Pulmonary artery endothelial cell (primary cell): ENCODE results near the gene PCED1A. TPM values are rescaled to one million over a fixed set of nuclear protein-coding genes. Genes with fewer than 3 reads are reported as not detected.
A peak's percentile ranks its signal among the peaks of the same experiment; 100 is the strongest.
"Not testable (repeated sequence)": the region's sequence is repeated elsewhere in the genome, so short reads cannot be mapped to it uniquely, and the experiment has no call there.

Source experiments
- DNase-seq: peaks from one replicate; pipeline ENCODE4 v3.0.0-alpha.2; 2011; ENCODE audit warnings: low read depth, low spot score
- total RNA-seq: library from RNA; depleted of rRNA; stranded (reverse); fragments of >200 nt; gene quantifications from 2 replicates; pipeline ENCODE4 v1.2.3, GENCODE V29; 2014

Gene PCED1A
- total RNA-seq, 1 donor from 2014 or later, result 10.9 TPM

DNA sequence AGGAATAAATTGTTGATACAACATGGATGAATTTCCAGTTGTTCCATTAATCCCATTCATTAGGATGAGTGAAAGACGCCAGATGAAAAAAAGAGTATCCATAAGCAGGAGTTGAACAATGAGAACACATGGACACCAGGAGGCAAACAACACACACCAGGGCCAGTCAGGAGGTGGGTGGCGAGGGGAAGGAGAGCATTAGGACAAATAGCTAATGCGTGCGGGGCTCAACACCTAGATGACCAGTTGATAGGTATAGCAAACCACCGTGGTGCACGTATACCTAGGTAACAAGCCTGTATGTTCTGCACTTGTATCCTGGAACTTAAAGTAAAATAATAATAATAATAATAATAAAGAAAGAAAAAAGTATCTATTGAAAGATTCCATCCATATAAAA lies 11.1 kb downstream of the PCED1A start:
- no peak for DNase-seq

DNA sequence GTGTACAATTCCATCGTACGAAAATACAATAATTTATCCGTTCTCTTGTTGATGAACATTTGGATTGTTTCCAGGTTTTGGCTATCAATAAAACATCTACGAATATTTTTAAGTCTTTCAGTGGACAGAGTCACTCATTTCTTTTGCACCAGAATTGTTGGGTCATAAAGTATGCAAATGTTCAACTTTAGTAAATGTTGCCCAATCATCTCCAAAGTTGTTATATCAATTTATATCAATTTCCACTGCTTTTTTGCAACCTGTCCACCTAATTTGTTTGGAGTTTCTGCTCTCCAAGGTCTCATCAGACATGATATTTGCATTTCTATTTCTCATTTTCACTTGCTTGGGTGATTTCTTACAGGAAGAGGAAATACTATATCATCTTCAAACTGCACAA lies 13.8 kb downstream of the PCED1A start:
- no peak for DNase-seq

DNA sequence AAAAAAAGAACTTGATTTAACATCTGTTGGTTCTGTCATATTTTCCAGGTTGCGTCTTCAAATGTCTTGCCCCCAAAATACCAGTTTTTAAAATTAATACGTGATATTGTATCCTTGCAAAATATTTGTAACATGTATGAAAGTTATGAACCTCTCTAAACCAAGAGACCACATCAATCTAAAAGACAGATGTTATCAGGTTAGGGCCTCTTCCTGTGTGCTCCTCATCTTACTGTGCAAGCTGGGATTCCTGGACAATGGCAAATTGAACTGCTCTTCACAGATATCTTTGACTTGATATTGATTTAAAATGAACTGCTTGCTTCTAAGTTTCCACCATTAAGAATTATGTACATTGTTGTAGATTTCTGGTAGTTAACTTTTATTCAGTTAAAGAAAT lies 14.7 kb downstream of the PCED1A start:
- no peak for DNase-seq

DNA sequence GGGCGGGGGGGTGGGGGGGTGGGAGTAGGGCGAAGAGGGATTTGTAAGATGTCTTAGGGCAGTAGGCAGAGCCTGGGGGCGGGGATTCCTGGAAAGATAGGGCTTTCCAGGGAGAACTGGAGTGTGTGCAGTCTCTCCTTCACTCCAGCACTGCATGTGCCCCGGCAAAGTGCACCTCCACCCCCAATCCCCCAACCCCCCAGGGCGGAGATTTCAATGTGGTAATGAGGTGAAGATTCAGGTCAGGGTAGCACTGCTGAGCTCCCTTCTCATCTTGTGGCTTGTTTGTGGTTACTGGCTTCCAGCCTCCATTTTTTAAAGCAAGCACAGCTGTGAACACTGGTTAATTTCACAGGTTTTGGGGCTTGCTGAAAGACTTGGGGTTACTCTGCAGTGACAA lies 18.4 kb downstream of the PCED1A start:
- no peak for DNase-seq

DNA sequence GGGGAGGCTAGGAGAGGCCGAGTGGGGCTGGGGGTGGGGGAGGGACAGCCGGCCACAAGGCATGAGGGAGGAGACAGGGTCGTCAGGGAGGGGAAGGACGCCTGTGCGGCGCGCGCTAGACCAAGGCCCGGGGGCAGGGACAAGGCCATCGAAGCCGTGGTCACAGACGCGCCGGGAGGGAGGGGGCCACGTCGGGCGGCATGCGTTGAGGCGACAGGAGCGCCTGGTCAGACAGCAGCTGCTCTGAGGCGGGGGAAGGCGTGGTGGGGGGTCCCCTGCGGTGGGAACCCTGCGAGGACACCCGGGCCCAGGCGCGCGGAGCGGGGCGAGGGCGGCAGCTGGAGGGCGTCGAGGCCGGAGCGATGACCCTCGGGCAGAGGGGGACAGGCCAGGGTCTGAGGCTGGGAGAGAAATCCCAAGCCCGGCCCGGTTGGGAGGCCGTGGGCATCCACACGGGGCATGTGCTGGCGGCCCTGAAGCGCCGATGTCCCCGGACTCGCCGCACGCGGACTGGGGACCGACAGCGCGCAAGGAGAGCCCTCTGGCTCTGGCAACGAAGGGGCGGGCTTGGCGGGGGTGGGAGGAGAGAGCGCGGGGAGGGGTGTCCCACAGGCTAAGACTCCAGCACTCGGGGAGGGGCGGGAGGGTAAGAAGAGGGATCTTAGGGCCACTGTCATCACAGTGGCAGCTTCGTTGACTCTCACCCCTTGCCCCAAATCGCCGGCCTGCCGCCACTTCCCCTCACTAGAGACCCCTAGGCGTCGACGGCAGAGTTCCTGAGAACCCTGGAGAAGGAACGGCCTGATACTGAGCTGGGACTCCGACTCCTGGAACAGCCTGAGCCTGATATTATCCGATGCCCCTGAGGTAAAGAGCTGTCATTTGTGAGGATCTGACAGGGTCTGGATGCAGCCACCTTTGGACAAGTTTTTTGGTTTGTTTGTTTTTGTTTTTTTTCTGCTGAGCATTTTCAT lies 19.3 kb downstream of the PCED1A start:
- DNase-seq, result no peak

DNA sequence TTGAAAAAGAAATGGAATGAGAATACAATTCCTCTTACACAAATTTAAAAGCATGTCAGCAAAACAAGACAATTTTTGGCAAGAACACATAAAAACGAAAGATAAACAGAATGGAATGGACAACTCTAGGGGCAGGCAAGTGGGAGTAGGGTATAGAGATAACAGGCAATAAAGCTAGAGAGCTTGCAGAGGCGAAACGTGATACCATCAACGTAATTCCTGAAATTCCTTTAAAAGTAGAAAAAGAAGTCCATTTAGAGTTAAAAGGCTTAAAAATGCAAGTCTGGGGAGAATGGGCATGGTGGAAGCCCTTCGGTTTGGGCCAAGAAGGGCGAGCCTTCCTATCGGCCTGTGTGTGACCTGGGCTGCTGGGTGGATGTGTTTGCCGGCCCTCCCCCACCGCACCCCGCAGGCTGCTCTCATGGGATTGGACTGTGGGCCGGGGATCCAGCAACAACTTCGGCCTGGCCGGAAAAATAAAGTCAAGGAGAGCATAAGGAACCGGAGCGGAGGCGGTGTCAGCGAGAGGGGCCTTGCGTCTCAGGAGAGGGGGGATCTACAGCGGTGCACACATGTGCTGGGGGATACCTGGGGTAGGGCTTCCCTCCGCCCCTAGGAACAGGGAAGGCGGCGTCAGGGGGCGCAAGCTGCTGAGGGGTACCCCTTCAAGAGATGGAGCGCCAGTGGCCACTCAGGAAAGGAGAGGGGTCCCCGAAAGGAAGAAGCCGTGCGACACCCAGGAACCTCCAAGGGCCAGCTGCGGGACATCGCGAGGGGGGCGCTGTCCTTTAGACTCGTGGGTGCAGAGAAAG lies 20.2 kb downstream of the PCED1A start:
- no peak for DNase-seq

DNA sequence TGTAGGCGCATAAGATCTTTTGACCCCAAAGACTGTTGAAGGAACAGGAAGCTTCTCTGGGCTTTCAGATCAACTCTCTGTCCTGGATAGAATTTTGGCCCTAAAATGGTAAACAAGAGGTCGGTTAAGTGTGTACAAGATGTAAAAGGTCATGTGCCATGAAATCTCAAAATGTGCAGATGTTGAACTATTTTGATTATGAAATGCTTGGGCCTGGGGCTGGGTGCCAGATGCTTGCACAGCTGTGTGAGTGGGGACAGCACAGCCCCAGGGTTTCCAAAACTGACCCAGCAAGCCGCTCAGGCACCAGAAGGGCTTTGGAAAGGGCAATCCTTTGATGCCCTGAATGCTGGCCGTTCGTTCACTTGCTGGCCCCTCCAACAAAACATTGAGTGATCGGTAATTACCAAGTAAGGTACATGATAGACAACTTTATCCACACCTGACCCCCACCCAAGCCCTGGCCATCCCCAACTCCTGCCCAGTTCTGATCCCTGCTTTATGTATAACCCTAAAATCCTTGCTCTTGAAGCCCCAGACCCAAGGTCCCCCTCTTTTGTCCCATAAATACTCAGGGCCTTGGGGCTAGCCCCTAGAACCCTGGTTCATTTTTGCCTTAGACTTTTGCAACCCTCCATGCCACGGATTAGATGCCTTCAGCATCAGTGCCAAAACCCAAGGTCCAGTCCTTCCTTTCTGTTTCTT lies 22.4 kb downstream of the PCED1A start:
- DNase-seq, result no peak

DNA sequence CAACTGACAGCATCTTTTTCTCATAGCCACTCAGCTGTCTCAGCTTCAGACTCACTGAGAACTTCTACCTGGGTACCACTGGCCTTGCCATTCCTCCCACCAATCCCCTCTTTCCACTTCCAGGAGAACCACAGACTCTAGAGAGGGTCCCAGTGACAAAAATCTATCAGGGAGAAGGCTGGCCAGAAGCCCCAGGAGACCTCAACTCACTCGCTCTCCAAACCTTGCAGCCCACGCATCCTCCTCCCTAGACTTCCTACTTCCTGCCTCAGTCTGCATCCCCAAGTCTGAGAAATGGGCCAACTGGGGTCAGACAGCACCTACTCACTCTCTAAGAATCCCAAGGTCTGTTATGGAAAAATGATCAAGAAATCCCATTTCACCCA lies 23.1 kb downstream of the PCED1A start:
- no peak for DNase-seq

DNA sequence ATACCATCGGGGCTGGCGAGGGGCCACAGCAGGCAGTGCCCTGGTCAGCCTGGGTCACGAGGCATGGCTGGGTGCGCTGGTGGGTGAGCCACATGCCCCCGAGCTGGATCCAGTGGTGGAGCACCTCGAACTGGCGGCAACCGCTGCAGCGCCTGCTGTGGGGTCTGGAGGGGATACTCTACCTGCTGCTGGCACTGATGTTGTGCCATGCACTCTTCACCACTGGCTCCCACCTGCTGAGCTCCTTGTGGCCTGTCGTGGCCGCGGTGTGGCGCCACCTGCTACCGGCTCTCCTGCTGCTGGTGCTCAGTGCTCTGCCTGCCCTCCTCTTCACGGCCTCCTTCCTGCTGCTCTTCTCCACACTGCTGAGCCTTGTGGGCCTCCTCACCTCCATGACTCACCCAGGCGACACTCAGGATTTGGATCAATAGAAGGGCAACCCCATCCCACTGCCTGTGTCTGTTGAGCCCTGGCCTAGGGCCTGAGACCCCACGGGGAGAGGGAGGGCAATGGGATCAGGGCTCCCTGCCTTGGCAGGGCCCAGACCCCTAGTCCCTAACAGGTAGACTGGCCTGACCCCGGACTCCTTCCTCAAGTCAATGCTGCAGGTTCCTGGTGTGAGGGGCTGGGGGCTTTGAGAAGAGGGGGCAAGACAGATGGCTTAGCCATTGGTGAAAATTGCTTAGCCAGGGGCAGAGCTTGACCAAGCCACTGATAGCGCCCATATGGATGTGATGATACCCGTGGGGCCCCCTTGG lies 23.7 kb downstream of the PCED1A start:
- no peak for DNase-seq

DNA sequence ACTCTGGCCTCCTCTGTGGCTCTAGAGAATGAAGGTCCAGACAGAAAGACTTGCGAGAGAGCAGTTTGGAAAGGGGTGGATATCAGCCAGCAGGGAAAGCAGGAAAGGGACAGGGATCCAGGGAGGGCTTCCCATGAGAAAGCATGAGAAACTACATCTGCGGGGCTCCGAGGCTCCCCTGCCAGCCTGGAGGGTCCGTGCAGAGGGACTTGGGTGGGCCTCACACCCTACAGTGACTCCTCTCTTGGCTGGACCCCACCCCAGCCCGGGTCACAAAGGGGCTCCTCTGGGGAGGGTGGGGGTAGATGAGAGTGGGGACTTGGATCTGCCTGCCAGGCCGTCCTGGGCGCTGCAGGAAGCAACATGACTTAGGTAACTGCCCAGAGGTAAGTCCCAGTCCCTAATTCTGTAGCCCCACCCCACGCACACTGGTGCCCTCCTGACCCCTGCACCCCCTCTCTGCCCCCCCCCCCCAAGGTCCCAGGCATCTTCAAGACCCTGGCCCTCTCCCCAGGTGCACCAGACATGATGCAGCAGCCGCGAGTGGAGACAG lies 24.3 kb downstream of the PCED1A start, which contains the start of gene TMEM239:
TMEM239 (plus strand) TSS at position 335 of the 553 bp plus-strand sequence; CDS start at position 526, 191 bp downstream.
- DNase-seq, result no peak

DNA sequence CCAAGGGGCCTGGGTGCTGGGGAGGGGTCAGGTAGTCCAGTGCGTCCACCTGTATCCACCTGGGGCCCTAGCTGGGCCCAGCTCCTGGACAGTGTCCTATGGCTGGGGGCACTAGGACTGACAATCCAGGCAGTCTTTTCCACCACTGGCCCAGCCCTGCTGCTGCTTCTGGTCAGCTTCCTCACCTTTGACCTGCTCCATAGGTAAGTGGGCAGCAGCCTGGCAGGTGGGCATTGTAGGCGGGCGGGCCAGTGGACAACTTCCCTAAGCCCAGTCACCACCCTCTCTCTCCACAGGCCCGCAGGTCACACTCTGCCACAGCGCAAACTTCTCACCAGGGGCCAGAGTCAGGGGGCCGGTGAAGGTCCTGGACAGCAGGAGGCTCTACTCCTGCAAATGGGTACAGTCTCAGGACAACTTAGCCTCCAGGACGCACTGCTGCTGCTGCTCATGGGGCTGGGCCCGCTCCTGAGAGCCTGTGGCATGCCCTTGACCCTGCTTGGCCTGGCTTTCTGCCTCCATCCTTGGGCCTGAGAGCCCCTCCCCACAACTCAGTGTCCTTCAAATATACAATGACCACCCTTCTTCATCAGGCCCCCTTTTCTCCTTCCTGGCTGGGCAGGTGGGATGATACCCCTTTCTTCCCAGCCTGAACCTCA lies 25.1 kb downstream of the PCED1A start:
- no peak for DNase-seq

DNA sequence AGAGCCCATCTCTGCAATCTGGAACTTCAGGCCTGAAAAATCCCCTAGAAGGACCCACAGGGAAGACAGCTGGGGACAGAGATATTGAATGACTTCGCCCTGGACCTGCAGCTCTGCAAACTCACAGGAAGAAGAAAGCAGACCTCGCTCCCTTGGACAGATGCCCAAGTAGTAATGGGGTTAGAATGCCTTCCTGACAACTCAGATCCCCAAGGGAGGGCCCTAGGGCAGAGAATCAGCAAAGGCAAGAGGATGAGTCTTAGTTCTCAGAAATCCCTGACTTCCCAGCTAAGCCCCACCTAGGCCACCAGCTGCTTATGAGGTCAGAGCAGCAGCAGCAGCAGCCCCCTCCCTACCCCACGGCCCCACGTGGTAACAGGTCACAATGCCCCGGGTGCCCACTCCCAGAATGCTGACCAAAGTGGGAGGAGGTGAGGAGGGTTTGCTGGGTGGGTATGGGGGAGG lies 25.8 kb downstream of the PCED1A start, which contains the start of gene C20orf141:
C20orf141 (plus strand) TSS at position 401 of the 465 bp plus-strand sequence. CDS start 198 bp downstream, outside the sequence.
- DNase-seq, result peak; percentile 36

DNA sequence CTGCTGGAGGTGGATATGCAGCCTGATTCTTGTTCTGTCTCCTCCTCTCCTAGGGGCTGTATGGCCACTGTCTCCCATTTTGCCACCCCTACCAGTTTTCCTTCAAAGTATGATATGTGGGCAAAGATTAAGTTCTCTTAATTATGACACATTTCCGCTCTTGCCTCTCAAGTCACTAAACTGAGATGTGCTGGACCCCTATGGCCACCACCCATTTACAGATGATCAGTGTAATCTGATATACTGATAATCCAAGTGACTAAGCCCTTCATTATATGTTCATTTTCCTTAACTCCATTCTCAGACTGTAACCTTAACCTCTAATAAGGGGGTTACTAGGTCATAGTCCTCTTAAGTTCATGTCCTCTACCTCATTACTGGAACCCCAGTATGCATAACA lies 26.4 kb downstream of the PCED1A start:
- DNase-seq, result no peak

DNA sequence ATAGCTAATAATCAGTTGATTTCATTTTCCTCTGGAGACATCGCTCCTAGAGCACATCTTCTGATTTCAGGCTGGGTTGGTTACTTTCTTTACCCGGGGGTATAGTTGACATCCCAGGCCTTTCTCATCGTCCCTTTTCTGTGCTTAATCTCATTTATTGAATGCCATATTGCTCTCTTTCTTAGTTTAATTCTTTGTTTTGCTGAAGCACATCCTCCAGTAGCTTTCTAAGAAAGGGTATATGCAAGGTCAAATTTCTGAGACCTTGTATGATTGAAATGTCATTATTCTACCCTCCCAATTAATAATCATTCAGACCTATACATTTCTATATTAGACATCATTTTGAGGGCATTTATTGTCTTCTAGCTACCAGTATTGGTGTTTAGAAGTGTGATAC lies 28.3 kb downstream of the PCED1A start:
- no peak for DNase-seq

DNA sequence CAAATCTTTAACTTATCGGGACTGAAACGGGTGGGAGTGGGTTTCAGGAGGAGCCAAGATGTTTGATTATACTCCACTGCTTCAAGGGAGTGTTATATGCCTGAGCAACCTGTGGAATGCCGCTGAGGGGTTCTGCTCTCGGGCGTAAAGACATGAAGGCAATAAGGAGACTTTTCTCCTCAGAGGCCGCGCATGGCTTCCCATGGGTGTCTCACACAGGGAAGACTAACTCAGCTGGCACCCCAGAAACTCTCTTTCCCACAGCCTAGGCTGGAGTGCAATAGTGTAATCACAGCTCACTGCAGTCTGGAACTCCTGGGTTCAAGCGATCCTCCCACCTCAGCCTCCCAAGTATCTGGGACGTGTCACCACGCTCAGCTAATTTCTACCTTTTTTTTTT lies 30.8 kb downstream of the PCED1A start:
- no peak for DNase-seq

DNA sequence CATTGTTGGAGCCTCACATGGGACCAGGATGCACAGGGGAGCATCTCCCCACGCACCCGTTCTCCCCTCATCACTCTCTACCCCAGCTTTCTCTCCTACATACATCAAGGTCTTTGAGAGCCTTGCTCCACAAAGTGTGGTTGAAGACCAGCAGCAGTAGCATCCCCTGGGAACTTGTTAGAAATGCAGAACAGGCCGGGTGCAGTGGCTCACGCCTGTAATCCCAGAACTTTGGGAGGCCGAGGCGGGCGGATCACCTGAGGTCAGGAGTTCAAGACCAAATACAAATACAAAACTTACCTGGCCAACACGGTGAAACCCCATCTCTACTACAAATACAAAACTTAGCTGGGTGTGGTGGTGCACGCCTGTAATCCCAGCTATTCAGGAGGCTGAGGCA lies 32.5 kb downstream of the PCED1A start:
- DNase-seq, result not testable (repeated sequence)

DNA sequence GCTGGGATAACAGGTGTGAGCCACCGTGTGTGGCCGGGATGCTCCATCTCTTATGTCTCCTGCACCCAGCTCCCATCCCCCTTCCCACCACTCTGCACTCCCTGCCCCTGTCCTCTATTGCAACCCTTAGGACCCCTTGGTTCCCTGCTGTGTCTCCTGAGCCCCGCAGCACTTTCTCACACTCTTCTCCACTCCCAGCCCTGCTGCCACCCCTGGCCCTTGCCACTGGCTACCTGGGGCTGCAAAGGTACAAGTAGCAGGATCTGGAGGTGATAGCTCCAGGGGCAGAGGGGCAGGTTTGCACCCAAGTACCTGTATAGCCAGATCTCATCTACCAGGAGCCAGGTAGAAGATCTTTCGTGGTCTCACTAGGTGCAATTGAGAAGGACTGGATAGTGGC lies 33.4 kb downstream of the PCED1A start:
- DNase-seq, result no peak

DNA sequence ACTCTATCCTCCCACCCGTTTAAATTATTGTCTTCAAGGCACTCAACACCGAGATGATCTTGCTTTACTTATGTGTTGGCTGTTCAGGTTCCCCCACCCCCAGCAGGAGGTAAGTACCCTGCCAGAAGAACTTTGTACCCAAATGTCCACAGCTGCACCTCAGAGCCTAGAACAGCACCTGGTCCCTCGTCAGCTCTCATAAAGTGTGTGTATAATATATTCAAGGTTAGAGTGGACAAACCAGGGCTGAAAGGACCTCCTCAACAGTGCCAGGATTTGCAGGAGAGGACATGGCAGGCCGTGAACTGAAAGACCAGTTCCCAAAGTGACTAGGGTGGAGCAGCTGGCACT lies 34.1 kb downstream of the PCED1A start:
- DNase-seq, result no peak

DNA sequence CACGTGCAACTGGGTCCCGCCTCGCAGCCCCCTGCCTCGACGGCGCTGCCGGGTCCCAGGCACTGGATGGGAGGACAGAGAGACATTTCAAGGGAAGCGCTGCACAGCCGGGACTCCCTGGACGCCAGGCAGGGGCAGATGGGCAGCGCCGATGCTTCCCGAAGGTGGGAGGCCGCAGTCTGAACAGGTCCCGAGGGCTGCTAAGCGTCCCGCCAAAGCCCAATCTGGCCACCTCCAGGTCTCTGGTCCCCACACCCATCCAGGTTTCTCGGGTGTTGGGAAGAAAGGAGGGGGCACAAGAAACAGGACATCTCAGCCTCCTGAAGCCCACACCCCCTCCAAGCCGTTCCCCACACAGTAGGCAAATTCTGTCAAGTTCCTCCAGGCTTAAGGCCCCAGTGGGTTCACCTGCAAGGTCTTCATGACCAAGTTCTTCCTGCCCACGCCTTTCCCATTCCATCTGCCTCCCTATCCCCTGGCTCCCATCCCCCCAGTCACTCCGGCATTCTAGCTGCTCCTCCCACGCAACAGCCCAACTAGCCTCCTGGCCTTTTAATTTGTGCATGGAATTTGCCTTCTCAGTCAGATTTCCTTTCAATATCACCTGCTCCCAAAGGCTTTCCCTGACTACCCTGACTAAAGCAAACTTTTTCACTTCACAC lies 34.6 kb downstream of the PCED1A start:
- no peak for DNase-seq
